Transverse colon (tissue), 4 donors: ENCODE results near the gene UBE2V1.

Source experiments
- CTCF ChIP-seq, 5 experiments: fragments of 200-600 bp in 3 of 5; fragments of 450-650 bp in 2 of 5; sonication (generic) in 3 of 5; IDR thresholded peaks; 1 replicate in 2 of 5; 2 replicates in 3 of 5; pipeline ENCODE4 v1.5.1; 2016 to 2017; ENCODE audit warnings: antibody characterized with exemption in 5 of 5, inconsistent platforms in 3 of 5, mild to moderate bottlenecking in 2 of 5, moderate library complexity in 1 of 5
- POLR2AphosphoS5 ChIP-seq, 3 donors: sonication (generic); formaldehyde crosslinking; IDR thresholded peaks; one replicate each; pipeline ENCODE4 v1.6.1; 2016; ENCODE audit warnings: antibody characterized with exemption in 3 of 3

- TF ChIP-seq POLR2AphosphoS5 (IDR thresholded peaks at IDR 0.05) = no peak
- no peak for TF ChIP-seq CTCF (IDR thresholded peaks at IDR 0.05)
These were observed 58.8 kb downstream of the UBE2V1 start for GRCh38 chr20:50054231-50054547.
